ENCODE measurements around the gene PCMTD2.

- no peak for TF ChIP-seq POLR2A (IDR thresholded peaks at IDR 0.05)
- TF ChIP-seq, protein P1, sequence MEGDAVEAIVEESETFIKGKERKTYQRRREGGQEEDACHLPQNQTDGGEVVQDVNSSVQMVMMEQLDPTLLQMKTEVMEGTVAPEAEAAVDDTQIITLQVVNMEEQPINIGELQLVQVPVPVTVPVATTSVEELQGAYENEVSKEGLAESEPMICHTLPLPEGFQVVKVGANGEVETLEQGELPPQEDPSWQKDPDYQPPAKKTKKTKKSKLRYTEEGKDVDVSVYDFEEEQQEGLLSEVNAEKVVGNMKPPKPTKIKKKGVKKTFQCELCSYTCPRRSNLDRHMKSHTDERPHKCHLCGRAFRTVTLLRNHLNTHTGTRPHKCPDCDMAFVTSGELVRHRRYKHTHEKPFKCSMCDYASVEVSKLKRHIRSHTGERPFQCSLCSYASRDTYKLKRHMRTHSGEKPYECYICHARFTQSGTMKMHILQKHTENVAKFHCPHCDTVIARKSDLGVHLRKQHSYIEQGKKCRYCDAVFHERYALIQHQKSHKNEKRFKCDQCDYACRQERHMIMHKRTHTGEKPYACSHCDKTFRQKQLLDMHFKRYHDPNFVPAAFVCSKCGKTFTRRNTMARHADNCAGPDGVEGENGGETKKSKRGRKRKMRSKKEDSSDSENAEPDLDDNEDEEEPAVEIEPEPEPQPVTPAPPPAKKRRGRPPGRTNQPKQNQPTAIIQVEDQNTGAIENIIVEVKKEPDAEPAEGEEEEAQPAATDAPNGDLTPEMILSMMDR (IDR thresholded peaks at IDR 0.05): no peak
These were observed 35.1 kb upstream of the PCMTD2 start for GRCh38 chr20:64220420-64220819.
